H9 (cell line): ENCODE results near the gene CFAP91. TPM values are rescaled to one million over a fixed set of nuclear protein-coding genes. Genes with fewer than 3 reads are reported as not detected.

Experiments used
- DNase-seq: peaks from one replicate; pipeline ENCODE4 v3.0.0-alpha.2; 2017
- H2AFZ ChIP-seq: one replicate; pipeline ENCODE4 v1.6.1; 2013; ENCODE audit warnings: mild to moderate bottlenecking, low read length, control low read depth, moderate library complexity
- H2AK5ac ChIP-seq: 2 replicates; pipeline ENCODE4 v1.6.1; 2013; ENCODE audit warnings: low read length, control low read depth, mixed read lengths; ENCODE audit not compliant: insufficient read length
- H2BK120ac ChIP-seq: one replicate; pipeline ENCODE4 v1.6.1; 2013; ENCODE audit warnings: low read depth, mild to moderate bottlenecking, low read length, control low read depth, inconsistent platforms; ENCODE audit not compliant: poor library complexity, severe bottlenecking
- H2BK12ac ChIP-seq: 2 replicates; pipeline ENCODE4 v1.6.1; 2013; ENCODE audit warnings: low read length, control low read depth, mixed read lengths, low read depth; ENCODE audit not compliant: insufficient read length
- H2BK15ac ChIP-seq: 2 replicates; pipeline ENCODE4 v1.6.1; 2013; ENCODE audit warnings: low read depth, low read length, control low read depth
- H2BK20ac ChIP-seq: one replicate; pipeline ENCODE4 v1.6.1; 2013; ENCODE audit warnings: low read depth, mild to moderate bottlenecking, low read length, control low read depth, inconsistent platforms; ENCODE audit not compliant: poor library complexity, severe bottlenecking
- H2BK5ac ChIP-seq: 2 replicates; pipeline ENCODE4 v1.6.1; 2013; ENCODE audit warnings: low read length, control low read depth, mixed read lengths; ENCODE audit not compliant: insufficient read length
- H3K14ac ChIP-seq: 2 replicates; pipeline ENCODE4 v1.6.1; 2013; ENCODE audit warnings: low read length, control low read depth; ENCODE audit not compliant: insufficient read depth
- H3K18ac ChIP-seq: 2 replicates; pipeline ENCODE4 v1.6.1; 2013; ENCODE audit warnings: low read depth, mild to moderate bottlenecking, mixed read lengths, low read length, control low read depth; ENCODE audit not compliant: insufficient read length
- H3K23ac ChIP-seq: 2 replicates; pipeline ENCODE4 v1.6.1; 2013; ENCODE audit warnings: low read length, control low read depth, mixed read lengths, low read depth; ENCODE audit not compliant: insufficient read length
- H3K23me2 ChIP-seq: 2 replicates; pipeline ENCODE4 v1.6.1; 2013; ENCODE audit warnings: low read depth, mild to moderate bottlenecking, mixed read lengths, low read length, control low read depth; ENCODE audit not compliant: insufficient read length, poor library complexity, severe bottlenecking
- H3K27ac ChIP-seq: 2 replicates; pipeline ENCODE4 v1.5.1; 2013; ENCODE audit warnings: low read length, control low read depth, mixed read lengths, low read depth; ENCODE audit not compliant: insufficient read length
- H3K27me3 ChIP-seq: 2 replicates; pipeline ENCODE4 v1.6.1; 2013; ENCODE audit warnings: low read length, control low read depth, inconsistent platforms; ENCODE audit not compliant: insufficient read depth
- H3K4ac ChIP-seq: 2 replicates; pipeline ENCODE4 v1.6.1; 2013; ENCODE audit warnings: low read depth, mild to moderate bottlenecking, control low read depth, inconsistent platforms, low read length, moderate library complexity
- H3K4me1 ChIP-seq: 2 replicates; pipeline ENCODE4 v1.6.1; 2013; ENCODE audit warnings: low read length, control low read depth, inconsistent platforms; ENCODE audit not compliant: insufficient read depth
- H3K4me2 ChIP-seq: 2 replicates; pipeline ENCODE4 v1.6.1; 2013; ENCODE audit warnings: low read length, control low read depth, mixed read lengths; ENCODE audit not compliant: insufficient read length, insufficient read depth
- H3K56ac ChIP-seq: 2 replicates; pipeline ENCODE4 v1.6.1; 2013; ENCODE audit warnings: low read depth, mild to moderate bottlenecking, mixed read lengths, low read length, control low read depth; ENCODE audit not compliant: insufficient read length
- H3K79me1 ChIP-seq: 2 replicates; pipeline ENCODE4 v1.6.1; 2013; ENCODE audit warnings: low read depth, mild to moderate bottlenecking, moderate library complexity, low read length, control low read depth, inconsistent platforms; ENCODE audit not compliant: insufficient read depth, poor library complexity, severe bottlenecking
- H3K79me2 ChIP-seq: 2 replicates; pipeline ENCODE4 v1.6.1; 2013; ENCODE audit warnings: low read length, control low read depth, inconsistent platforms; ENCODE audit not compliant: insufficient read depth
- H3K9ac ChIP-seq: 2 replicates; pipeline ENCODE4 v1.6.1; 2013; ENCODE audit warnings: low read length, control low read depth, mixed read lengths; ENCODE audit not compliant: insufficient read length; ENCODE audit errors: extremely low read depth
- H3K9me3 ChIP-seq: one replicate; pipeline ENCODE4 v1.6.1; 2013; ENCODE audit warnings: low read depth, low read length, inconsistent platforms; ENCODE audit not compliant: control insufficient read depth
- H3T11ph ChIP-seq: one replicate; pipeline ENCODE4 v1.6.1; 2013; ENCODE audit warnings: mild to moderate bottlenecking, low read length, control low read depth, inconsistent platforms
- H4K20me1 ChIP-seq: one replicate; pipeline ENCODE4 v1.6.1; 2013; ENCODE audit not compliant: control insufficient read depth, insufficient read length, insufficient read depth
- H4K5ac ChIP-seq: 2 replicates; pipeline ENCODE4 v1.6.1; 2013; ENCODE audit warnings: low read depth, mild to moderate bottlenecking, mixed read lengths, low read length, control low read depth; ENCODE audit not compliant: insufficient read length
- H4K8ac ChIP-seq: replicated peaks from 2 replicates; pipeline ENCODE4 v1.6.1; 2013; ENCODE audit warnings: low read length, control low read depth, mixed read lengths, low read depth; ENCODE audit not compliant: insufficient read length
- H4K91ac ChIP-seq: 2 replicates; pipeline ENCODE4 v1.6.1; 2013; ENCODE audit warnings: low read depth, mild to moderate bottlenecking, moderate library complexity, mixed read lengths, low read length, control low read depth; ENCODE audit not compliant: insufficient read length
- H3K27ac Mint-ChIP-seq, 3 experiments: 2 replicates in 2 of 3; 3 replicates in 1 of 3; pipeline ENCODE4 v1.8.0; 2020 to 2021; ENCODE audit warnings: mixed read lengths in 3 of 3, mild to moderate bottlenecking in 1 of 3, moderate library complexity in 1 of 3
- H3K27me3 Mint-ChIP-seq: 2 replicates; pipeline ENCODE4 v1.8.0; 2021; ENCODE audit warnings: low read depth, mild to moderate bottlenecking, moderate library complexity, mixed read lengths
- H3K36me3 Mint-ChIP-seq, 3 experiments: 2 replicates in 2 of 3; 3 replicates in 1 of 3; pipeline ENCODE4 v1.8.0; 2020 to 2021; ENCODE audit warnings: low read depth in 3 of 3, mixed read lengths in 3 of 3; ENCODE audit not compliant: insufficient read depth in 1 of 3
- H3K4me1 Mint-ChIP-seq, 2 experiments: 2 replicates each; pipeline ENCODE4 v1.8.0; 2020; ENCODE audit warnings: mixed read lengths in 2 of 2
- H3K4me3 Mint-ChIP-seq, 2 experiments: 2 replicates in 1 of 2; 3 replicates in 1 of 2; pipeline ENCODE4 v1.8.0; 2020 to 2021; ENCODE audit warnings: mild to moderate bottlenecking in 2 of 2, mixed read lengths in 2 of 2, moderate library complexity in 1 of 2
- H3K9me3 Mint-ChIP-seq, 2 experiments: 2 replicates in 1 of 2; 3 replicates in 1 of 2; pipeline ENCODE4 v1.8.0; 2020; ENCODE audit warnings: mild to moderate bottlenecking in 2 of 2, mixed read lengths in 2 of 2, moderate library complexity in 1 of 2
- CTCF ChIP-seq: fragments of 200-600 bp; sonication (generic); conservative IDR thresholded peaks from 3 replicates; pipeline ENCODE4 v1.8.0; 2021; ENCODE audit warnings: antibody characterized with exemption, mild to moderate bottlenecking
- WGBS: extraction: QIAGEN DNeasy Blood & Tissue Kit; methylation state at CpG from one replicate; pipeline ENCODE4 v1.1.7; 2013; ENCODE audit warnings: missing lambda C conversion rate, low lambda C conversion rate, mixed read lengths; ENCODE audit not compliant: insufficient read length; ENCODE audit errors: extremely low coverage; 5-methylcytosine and 5-hydroxymethylcytosine counted together
- total RNA-seq: library from RNA; stranded (reverse); gene quantifications from 2 replicates; pipeline ENCODE4 v1.2.1, GENCODE V29; 2021

CFAP91 gene
- total RNA-seq, 1 experiment from 2014 or later = 2.3 TPM

GRCh38 chr3:119717520-119717919 is 14.7 kb downstream of the CFAP91 start:
- Mint-ChIP-seq H3K4me1 (no peaks in the 10 kb centered on the region), H3K36me3 (no peaks in the 10 kb centered on the region; a peak in 2 of 7 replicates), H3K4me3 (no peak overlapping the region), H3K27me3 (peaks cover 2% of the 10 kb centered on the region; the same call in 1 of the 2 replicates), H3K9me3 (no peaks in the 10 kb centered on the region), H3K27ac (no peak overlapping the region)
- Histone ChIP-seq H3K23me2 (no peaks in the 10 kb centered on the region), H3K4me2 (no peak overlapping the region), H3K9me3 (no peaks in the 10 kb centered on the region), H2BK120ac (no peak overlapping the region), H2BK15ac (no peak overlapping the region), H4K20me1 (no peaks in the 10 kb centered on the region), H2BK12ac (no peak overlapping the region), H2BK20ac (no peak overlapping the region), H3T11ph (no peak overlapping the region), H4K8ac (no peak overlapping the region), H3K9ac (no peak overlapping the region), H3K23ac (no peak overlapping the region), H3K4me1 (no peaks in the 10 kb centered on the region), H2AFZ (no peak overlapping the region), H3K79me1 (no peaks in the 10 kb centered on the region), H3K56ac (no peak overlapping the region), H2AK5ac (no peak overlapping the region), H3K18ac (no peak overlapping the region), H3K27ac (no peak overlapping the region), H3K4ac (no peak overlapping the region), H2BK5ac (no peak overlapping the region), H4K91ac (no peak overlapping the region), H3K14ac (no peak overlapping the region), H4K5ac (no peak overlapping the region), H3K79me2 (no peaks in the 10 kb centered on the region), H3K27me3 (no peaks in the 10 kb centered on the region)
- no peak for TF ChIP-seq CTCF
- no peak for DNase-seq
- WGBS = no CpG with 5 or more reads among the region's 5 CpGs
